HG03432 (cell line): ENCODE results near the gene ARMC12.

ENCODE experiments used
- ATAC-seq: cut with Tn5 transposase; IDR thresholded peaks from one replicate; pipeline ENCODE4 v1.9.1; 2021; ENCODE audit warnings: mild to moderate bottlenecking, moderate library complexity; ENCODE audit not compliant: unreplicated experiment

Gene ARMC12

DNA sequence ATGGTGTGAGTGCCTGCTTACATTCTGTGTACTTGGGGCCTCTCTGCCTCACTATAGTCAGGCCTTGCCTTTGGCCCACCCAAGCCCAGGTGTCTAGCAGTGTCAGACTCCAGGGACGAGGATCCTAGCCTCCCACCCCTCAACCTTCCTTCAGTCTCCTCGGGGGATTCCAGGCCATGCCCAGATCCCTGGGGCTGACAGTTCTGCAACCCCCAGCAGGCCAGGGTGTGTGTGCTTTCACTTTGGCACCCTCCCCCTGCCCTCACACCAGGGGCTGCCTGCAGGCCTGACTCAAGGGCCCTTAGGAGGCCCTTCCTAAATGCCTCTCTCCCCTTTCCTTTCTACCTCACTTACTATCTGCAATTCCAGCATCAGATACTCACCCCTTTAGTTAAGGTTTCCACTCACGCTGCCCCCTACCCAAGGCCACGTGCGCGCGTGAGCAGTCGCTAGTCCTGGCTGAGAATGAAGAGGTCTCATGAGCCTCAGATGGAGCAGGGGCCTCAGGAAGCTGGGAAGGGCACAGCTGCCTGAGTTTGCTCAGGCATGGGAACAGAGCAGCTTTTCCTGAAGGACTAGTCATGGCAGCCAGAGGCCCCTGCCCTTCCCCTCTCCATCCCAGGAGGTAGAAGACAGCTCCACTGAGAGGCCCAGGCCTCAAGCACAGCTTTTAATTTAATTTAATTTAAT, 61.1 kb downstream of the ARMC12 start:
- no peak for ATAC-seq
